ENCODE measurements around the gene SCIN. TPM values are rescaled to one million over a fixed set of nuclear protein-coding genes. Genes with fewer than 3 reads are reported as not detected.

The SCIN gene
- total RNA-seq, 4 donors from 2014 or later: under 0.01 to 6.5 (median 2.4) TPM

DNA sequence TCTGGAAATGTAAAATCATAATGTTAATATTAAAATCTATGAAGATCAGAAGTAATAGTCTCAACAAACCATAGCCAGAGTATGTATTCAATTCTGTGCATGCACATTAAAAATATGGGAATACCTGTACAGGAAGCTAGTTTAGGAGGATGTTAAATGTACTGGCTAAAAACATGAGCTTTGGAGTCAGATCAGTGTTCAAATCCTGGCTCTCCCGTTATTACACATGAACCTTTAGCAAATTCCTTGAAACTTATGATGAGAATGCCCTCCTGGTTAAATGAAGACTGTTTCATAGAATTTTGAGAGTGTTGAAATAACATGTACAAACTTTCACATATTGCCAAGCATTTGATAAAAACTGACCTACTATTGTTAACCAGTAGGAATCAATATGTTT lies 121.5 kb downstream of the SCIN start:
- intact Hi-C loops (cut with DNase I; ENCODE audit: low total_unique reads): no loop called here
- Histone ChIP-seq H3K4me3 (no peak overlapping the region), H3K9me3 (no peaks in the 10 kb centered on the region), H3K27ac (peak overlapping the region in 1 of 2 donors; percentile 79), H3K4me1 (no peaks in the 10 kb centered on the region), H3K36me3 (no peaks in the 10 kb centered on the region), H3K27me3 (no peaks in the 10 kb centered on the region)
- DNase-seq: no peak
- no peak for TF ChIP-seq POLR2A (IDR thresholded peaks at IDR 0.05)
- TF ChIP-seq, protein P1, sequence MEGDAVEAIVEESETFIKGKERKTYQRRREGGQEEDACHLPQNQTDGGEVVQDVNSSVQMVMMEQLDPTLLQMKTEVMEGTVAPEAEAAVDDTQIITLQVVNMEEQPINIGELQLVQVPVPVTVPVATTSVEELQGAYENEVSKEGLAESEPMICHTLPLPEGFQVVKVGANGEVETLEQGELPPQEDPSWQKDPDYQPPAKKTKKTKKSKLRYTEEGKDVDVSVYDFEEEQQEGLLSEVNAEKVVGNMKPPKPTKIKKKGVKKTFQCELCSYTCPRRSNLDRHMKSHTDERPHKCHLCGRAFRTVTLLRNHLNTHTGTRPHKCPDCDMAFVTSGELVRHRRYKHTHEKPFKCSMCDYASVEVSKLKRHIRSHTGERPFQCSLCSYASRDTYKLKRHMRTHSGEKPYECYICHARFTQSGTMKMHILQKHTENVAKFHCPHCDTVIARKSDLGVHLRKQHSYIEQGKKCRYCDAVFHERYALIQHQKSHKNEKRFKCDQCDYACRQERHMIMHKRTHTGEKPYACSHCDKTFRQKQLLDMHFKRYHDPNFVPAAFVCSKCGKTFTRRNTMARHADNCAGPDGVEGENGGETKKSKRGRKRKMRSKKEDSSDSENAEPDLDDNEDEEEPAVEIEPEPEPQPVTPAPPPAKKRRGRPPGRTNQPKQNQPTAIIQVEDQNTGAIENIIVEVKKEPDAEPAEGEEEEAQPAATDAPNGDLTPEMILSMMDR (IDR thresholded peaks at IDR 0.05): no peak

DNA sequence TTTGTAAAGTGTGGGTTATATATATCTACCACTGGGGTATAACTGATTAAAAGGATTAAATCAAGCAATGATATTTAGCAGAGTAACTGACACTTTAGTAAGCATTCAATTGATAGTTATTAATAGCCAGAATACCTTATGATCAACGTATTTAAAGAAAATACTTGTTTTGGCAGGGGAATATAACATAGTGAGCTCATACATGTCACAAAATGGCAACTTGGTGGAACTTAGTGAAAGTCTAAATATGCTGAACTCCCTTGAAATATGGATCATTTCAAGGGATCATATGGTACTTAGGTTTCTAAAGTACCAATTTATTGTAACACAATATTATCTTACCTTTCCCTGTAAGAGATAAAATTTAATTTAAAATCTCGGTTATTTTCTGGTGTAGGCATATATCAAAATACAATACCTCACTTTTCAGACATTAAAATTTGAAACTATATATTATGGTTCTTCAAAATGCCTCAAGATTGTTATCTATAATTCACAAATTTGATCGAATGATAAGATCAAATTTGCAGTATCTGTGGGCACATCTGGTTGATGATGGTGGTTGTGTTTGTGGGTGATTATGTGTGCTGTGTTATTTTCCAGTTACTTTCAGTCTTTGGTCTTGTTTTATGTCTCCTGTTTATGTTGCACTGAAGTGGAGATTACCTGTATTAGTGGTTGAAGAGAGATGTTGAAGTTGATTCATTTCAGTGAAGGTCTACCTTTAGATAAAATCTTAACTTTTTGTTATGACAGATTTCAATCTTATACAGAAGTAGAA lies 122.1 kb downstream of the SCIN start:
- TF ChIP-seq, protein P1 (IDR thresholded peaks at IDR 0.05): no peak
- no peak for TF ChIP-seq POLR2A (IDR thresholded peaks at IDR 0.05)
- Histone ChIP-seq H3K36me3 (no peaks in the 10 kb centered on the region), H3K4me1 (no peaks in the 10 kb centered on the region), H3K9me3 (no peaks in the 10 kb centered on the region), H3K27ac (no peak overlapping the region), H3K4me3 (no peak overlapping the region), H3K27me3 (no peaks in the 10 kb centered on the region)
- intact Hi-C loops (cut with DNase I; ENCODE audit: low total_unique reads): no loop called here
- DNase-seq: no peak

DNA sequence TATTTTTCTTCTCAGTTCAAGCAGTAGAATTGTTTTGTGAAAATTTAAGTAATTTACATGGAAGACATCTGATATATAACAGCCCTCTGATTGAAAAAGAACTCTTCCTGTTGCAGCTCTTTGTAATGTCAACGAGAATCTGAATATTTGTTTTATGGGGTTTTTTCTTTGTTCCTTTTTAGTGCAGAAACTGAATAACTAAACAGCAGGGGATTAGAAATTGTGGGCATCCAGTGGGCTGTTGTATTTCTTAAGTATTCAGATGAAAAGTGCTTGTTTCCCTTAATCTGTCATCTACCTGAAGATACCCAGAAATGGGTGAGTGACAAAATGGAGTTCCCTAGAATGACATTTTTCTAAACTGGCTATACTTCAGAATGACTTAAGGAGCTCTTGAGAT lies 124.3 kb downstream of the SCIN start:
- Histone ChIP-seq H3K36me3 (no peaks in the 10 kb centered on the region), H3K27me3 (no peaks in the 10 kb centered on the region), H3K27ac (no peak overlapping the region), H3K4me3 (no peak overlapping the region), H3K9me3 (no peaks in the 10 kb centered on the region), H3K4me1 (no peaks in the 10 kb centered on the region)
- intact Hi-C loops (cut with DNase I; ENCODE audit: low total_unique reads): no loop called here
- TF ChIP-seq, protein P1 (IDR thresholded peaks at IDR 0.05): no peak
- TF ChIP-seq POLR2A (IDR thresholded peaks at IDR 0.05): no peak
- no peak for DNase-seq

DNA sequence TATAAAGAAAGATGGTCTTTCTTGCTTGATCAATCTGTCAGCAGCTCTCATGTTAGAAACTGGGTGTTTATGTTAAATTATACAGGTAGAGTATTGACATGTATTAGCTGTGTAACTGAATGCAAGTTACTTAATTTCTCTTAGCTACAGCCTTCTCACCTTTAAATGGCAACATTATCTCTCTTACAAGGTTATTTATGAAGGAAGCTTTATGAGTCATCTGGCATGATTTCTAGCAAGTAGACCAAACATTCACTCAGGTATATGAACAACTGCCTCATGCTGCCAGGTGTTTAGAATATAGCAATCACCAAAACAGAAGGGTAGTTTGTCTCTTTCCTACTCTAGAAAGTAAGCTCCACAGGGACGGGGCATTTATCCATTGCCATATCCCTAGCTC lies 125.4 kb downstream of the SCIN start:
- Histone ChIP-seq H3K27ac (no peak overlapping the region), H3K4me3 (no peak overlapping the region), H3K9me3 (no peaks in the 10 kb centered on the region), H3K36me3 (no peaks in the 10 kb centered on the region), H3K27me3 (no peaks in the 10 kb centered on the region), H3K4me1 (no peaks in the 10 kb centered on the region)
- TF ChIP-seq, protein P1 (IDR thresholded peaks at IDR 0.05): no peak
- no peak for TF ChIP-seq POLR2A (IDR thresholded peaks at IDR 0.05)
- intact Hi-C loops (cut with DNase I; ENCODE audit: low total_unique reads): no loop called here
- no peak for DNase-seq

DNA sequence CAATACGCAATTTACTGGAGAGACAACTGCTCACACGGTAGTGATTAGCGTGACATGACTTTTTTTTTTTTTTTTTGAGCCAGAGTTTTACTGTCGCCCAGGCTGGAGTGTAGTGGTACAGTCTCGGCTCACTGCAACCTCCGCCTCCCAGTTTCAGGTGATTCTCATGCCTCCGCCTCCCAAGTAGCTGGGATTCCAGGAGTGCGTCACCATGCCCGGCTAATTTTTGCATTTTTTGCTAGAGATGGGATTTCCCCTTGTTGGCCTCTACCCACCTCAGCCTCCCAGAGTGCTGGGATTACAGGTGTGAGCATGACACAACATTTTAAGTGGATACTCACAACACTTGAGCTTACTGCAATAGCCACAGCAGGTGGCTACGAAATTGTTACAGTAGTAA lies 128.8 kb downstream of the SCIN start:
- Histone ChIP-seq H3K4me3 (no peak overlapping the region), H3K9me3 (no peaks in the 10 kb centered on the region), H3K36me3 (no peaks in the 10 kb centered on the region), H3K4me1 (no peaks in the 10 kb centered on the region), H3K27me3 (no peaks in the 10 kb centered on the region), H3K27ac (no peak overlapping the region)
- no peak for DNase-seq
- intact Hi-C loops (cut with DNase I; ENCODE audit: low total_unique reads): no loop called here
- TF ChIP-seq, protein P1 (IDR thresholded peaks at IDR 0.05): no peak
- TF ChIP-seq POLR2A (IDR thresholded peaks at IDR 0.05): no peak
